GM12872 (cell line): ENCODE results near the gene PCSK6.

Source experiments
- CTCF ChIP-seq: IDR thresholded peaks from 3 replicates; pipeline ENCODE4 v1.5.1; 2011; ENCODE audit warnings: low read depth, mild to moderate bottlenecking, low read length, moderate library complexity; ENCODE audit not compliant: insufficient read depth

PCSK6 gene

GRCh38 chr15:101497484-101498034, 8.1 kb upstream of the PCSK6 start:
- TF ChIP-seq CTCF, result no peak

GRCh38 chr15:101497017-101497416, 7.5 kb upstream of the PCSK6 start:
- no peak for TF ChIP-seq CTCF

GRCh38 chr15:101496198-101496986, 6.9 kb upstream of the PCSK6 start:
- TF ChIP-seq CTCF, result no peak

GRCh38 chr15:101495334-101496197, 6.1 kb upstream of the PCSK6 start:
- no peak for TF ChIP-seq CTCF

GRCh38 chr15:101494251-101494796, 4.8 kb upstream of the PCSK6 start:
- TF ChIP-seq CTCF, result no peak

GRCh38 chr15:101492766-101493692, 3.5 kb upstream of the PCSK6 start:
- no peak for TF ChIP-seq CTCF
